GM12878 (cell line): Measurements from ENCODE around the gene ABR. TPM values are rescaled to one million over a fixed set of nuclear protein-coding genes. Genes with fewer than 3 reads are reported as not detected.
A peak's percentile ranks its signal among the peaks of the same experiment; 100 is the strongest.

Experiments used
- ATAC-seq: fragments of 200-7000 bp; cut with Tn5 transposase; 3 replicates; pipeline ENCODE4 v1.9.1; 2020; ENCODE audit warnings: mild to moderate bottlenecking, moderate library complexity
- BruUV-seq: library from RNA; stranded (reverse); fragments of 400-500 nt; replicated peaks from 2 replicates; lab custom pipeline; 2021; lab: Mats Ljungman, UMichigan
- CTCF ChIA-PET: fragments of 300-600 bp; sonication (Branson Sonifier 250); formaldehyde crosslinking; extraction: SDS; loops from one replicate; lab custom pipeline; 2021; ENCODE audit warnings: inconsistent platforms; lab: Yijun Ruan, JAX
- POLR2A ChIA-PET: fragments of 350-600 bp; formaldehyde crosslinking; extraction: SDS; loops from one replicate; lab custom pipeline; 2021; ENCODE audit warnings: inconsistent platforms; lab: Charles Lee
- RAD21 ChIA-PET: fragments of 300-600 bp; sonication (Branson Sonifier 250); formaldehyde crosslinking; loops from one replicate; lab custom pipeline; 2023; ENCODE audit warnings: antibody characterized with exemption; ENCODE audit not compliant: unreplicated experiment; lab: Charles Lee
- SMC1A ChIA-PET: fragments of 300-600 bp; sonication (Branson Sonifier 250); formaldehyde crosslinking; loops from one replicate; lab custom pipeline; 2023; ENCODE audit not compliant: unreplicated experiment, uncharacterized antibody; lab: Charles Lee
- DNase-seq: peaks from one replicate; pipeline ENCODE4 v3.0.0-alpha.2; 2011; ENCODE audit warnings: low read depth, low spot score
- FAIRE-seq: peaks from 3 replicates; lab custom pipeline; 2011; peaks lifted over from hg19 to GRCh38; lab: Jason Lieb, UNC
- H2AFZ ChIP-seq: 2 replicates; pipeline ENCODE4 v1.6.0; 2011; ENCODE audit warnings: low read depth, low read length, control low read depth; ENCODE audit not compliant: control insufficient read depth
- H3K27ac ChIP-seq: 2 replicates; pipeline ENCODE4 v1.5.1; 2011; ENCODE audit warnings: control low read depth; ENCODE audit not compliant: control insufficient read depth, insufficient read depth
- H3K27me3 ChIP-seq, 2 experiments: replicated peaks in 1 of 2; 2 replicates each; pipeline versions ENCODE4 v1.6.0 to v1.6.1; 2011; ENCODE audit warnings: low read length in 1 of 2; ENCODE audit not compliant: control insufficient read depth in 2 of 2, insufficient read depth in 2 of 2
- H3K36me3 ChIP-seq, 2 experiments: 2 replicates each; pipeline ENCODE4 v1.5.1; 2011; ENCODE audit warnings: low read length in 1 of 2; ENCODE audit not compliant: control insufficient read depth in 2 of 2, insufficient read depth in 2 of 2
- H3K4me1 ChIP-seq: 2 replicates; pipeline ENCODE4 v1.6.1; 2011; ENCODE audit warnings: mild to moderate bottlenecking, low read length, moderate library complexity, mixed read lengths; ENCODE audit not compliant: control insufficient read depth, insufficient read depth
- H3K4me2 ChIP-seq: 2 replicates; pipeline ENCODE4 v1.6.0; 2011; ENCODE audit warnings: control low read depth; ENCODE audit not compliant: control insufficient read depth, insufficient read depth
- H3K4me3 ChIP-seq: fragments of 200-600 bp; sonication (generic); 2 replicates; pipeline ENCODE4 v1.5.1; 2016
- H3K79me2 ChIP-seq: 2 replicates; pipeline ENCODE4 v1.6.0; 2011; ENCODE audit warnings: low read length; ENCODE audit not compliant: control insufficient read depth, insufficient read depth
- H3K9ac ChIP-seq: 2 replicates; pipeline ENCODE4 v1.8.0; 2011; ENCODE audit warnings: low read length, control low read depth, mixed read lengths; ENCODE audit not compliant: control insufficient read depth, insufficient read depth
- H3K9me3 ChIP-seq: replicated peaks from 3 replicates; pipeline ENCODE4 v1.5.1; 2011; ENCODE audit warnings: mild to moderate bottlenecking, low read length; ENCODE audit not compliant: control insufficient read depth, insufficient read depth
- H4K20me1 ChIP-seq: 2 replicates; pipeline ENCODE4 v1.6.0; 2011; ENCODE audit not compliant: control insufficient read depth, insufficient read depth
- BCL11A ChIP-seq: IDR thresholded peaks from 2 replicates; pipeline ENCODE4 v1.6.1; 2011; ENCODE audit warnings: low read depth, low read length
- CBX3 ChIP-seq: fragments of 200-600 bp; sonication (generic); IDR thresholded peaks from 2 replicates; pipeline ENCODE4 v1.6.1; 2016; ENCODE audit warnings: low read depth, borderline replicate concordance
- CREM ChIP-seq: IDR thresholded peaks from 2 replicates; pipeline ENCODE4 v1.6.1; 2014; ENCODE audit warnings: antibody characterized with exemption, low read depth
- ESRRA ChIP-seq: IDR thresholded peaks from 2 replicates; pipeline ENCODE4 v1.6.1; 2012; ENCODE audit warnings: mild to moderate bottlenecking, low read length, improper control_type of control experiment
- NR2F1 ChIP-seq: fragments of 450-650 bp; conservative IDR thresholded peaks from 2 replicates; pipeline ENCODE4 v1.6.1; 2017; ENCODE audit warnings: mild to moderate bottlenecking
- POLR2A ChIP-seq: IDR thresholded peaks from 2 replicates; pipeline ENCODE4 v1.6.1; 2011; ENCODE audit warnings: low read depth, mild to moderate bottlenecking, low read length
- POLR2AphosphoS5 ChIP-seq: IDR thresholded peaks from 2 replicates; pipeline ENCODE4 v1.6.1; 2011; ENCODE audit warnings: mild to moderate bottlenecking, low read length, inconsistent platforms
- RAD21 ChIP-seq: IDR thresholded peaks from 2 replicates; pipeline ENCODE4 v1.6.1; 2011; ENCODE audit warnings: mild to moderate bottlenecking, low read depth, low read length, moderate library complexity; ENCODE audit not compliant: insufficient read depth
- WGBS: methylation state at CpG from one replicate; pipeline ENCODE4 v1.1.6; 2016; ENCODE audit warnings: low lambda C conversion rate; ENCODE audit not compliant: insufficient replicate concordance, insufficient coverage; ENCODE audit errors: missing lambda C conversion rate; 5-methylcytosine and 5-hydroxymethylcytosine counted together
- in situ Hi-C: fragments of 300-500 bp; cut with MboI; formaldehyde crosslinking; loops from 9 replicates; pipeline ENCODE4 v1.14.3; 2018; ENCODE audit warnings: mixed read lengths
- intact Hi-C: fragments of 100-400 bp; cut with micrococcal nuclease; formaldehyde crosslinking; loops from one replicate; pipeline ENCODE4 v1.14.2; 2022; ENCODE audit not compliant: unreplicated experiment
- polyA plus RNA-seq, 11 experiments: library from polyadenylated mRNA; depleted of rRNA in 4 of 11; unstranded in 6 of 11; stranded (reverse) in 5 of 11; fragments of >200 nt; fragmentation: Nextera tagmentation in 4 of 11; fragmentation: Illumina TruSeq in 1 of 11; extraction: Ambion mirVana in 4 of 11; extraction: Trizol in 1 of 11; gene quantifications; 1 replicate in 1 of 11; 2 replicates in 10 of 11; pipeline versions ENCODE4 v1.2.1 to v1.2.3, GENCODE V29; 2011 to 2016; ENCODE audit warnings: inconsistent platforms in 2 of 11, missing spikeins in 2 of 11, low read depth in 1 of 11
- total RNA-seq, 4 experiments: library from RNA; depleted of rRNA in 3 of 4; stranded (reverse); fragments of >200 nt in 3 of 4; fragmentation: Illumina TruSeq in 1 of 4; extraction: Trizol in 1 of 4; gene quantifications; 2 replicates each; pipeline versions ENCODE4 v1.2.1 to v1.2.3, GENCODE V29; 2013 to 2021

Gene ABR
- total and polyA plus RNA-seq, 10 of the 15 experiments (the other 5 are each of a cell fraction or from before 2014, with no cell fraction given): 1.4 to 112 (median 30.0) TPM

DNA sequence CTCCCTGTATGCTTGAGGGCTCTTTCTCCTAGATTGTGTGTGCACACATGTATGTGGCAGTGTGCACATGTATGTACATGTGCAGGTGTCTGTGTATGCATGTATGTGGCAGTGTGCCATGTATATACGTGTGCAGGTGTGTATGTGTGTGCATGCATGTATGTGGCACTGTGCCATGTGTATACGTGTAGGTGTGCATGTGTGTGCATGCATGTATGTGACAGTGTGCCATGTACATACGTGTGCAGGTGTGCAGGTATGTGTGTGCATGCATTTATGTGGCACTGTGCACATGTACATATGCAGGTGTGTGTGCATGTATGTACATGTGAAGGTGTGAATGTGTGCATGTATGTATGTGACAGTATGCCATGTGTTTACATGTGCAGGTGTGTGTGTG lies 46.5 kb upstream of the ABR start:
- TF ChIP-seq ESRRA: no peak
- TF ChIP-seq POLR2A: peak; percentile 43
- TF ChIP-seq POLR2AphosphoS5: peak; percentile 43; the same call in 1 of the 2 replicates
- H3K36me3 ChIP-seq: peaks cover 6 to 18% of the 10 kb centered on the region in 2 experiments
- no peaks in the 10 kb centered on the region for H3K9me3 ChIP-seq
- RAD21 ChIA-PET: interaction anchor here (5.1 kb wide), 1 partner anchor 28 kb away, joined by 50 read pairs; no protein-coding TSS in a partner anchor
- SMC1A ChIA-PET: interaction anchor here (0.9 to 3.5 kb wide), 5 partner anchors 10 to 45 kb away, joined by 3 to 17 read pairs (median 4); no protein-coding TSS in a partner anchor
- intact Hi-C loops (loop anchor here (5.0 kb wide), 1 partner anchor 44 kb away; no protein-coding TSS in a partner anchor), in situ Hi-C loops (no loop called here)
- CTCF ChIA-PET: interaction anchor here (3.2 to 3.3 kb wide), 2 partner anchors 10 to 13 kb away, joined by 13 to 23 read pairs; no protein-coding TSS in a partner anchor
- WGBS: 85% methylated on average over 3 of the region's 3 CpGs
- peak overlapping the region; percentile 63; the same call in 1 of the 2 replicates for H3K4me2 ChIP-seq
- H3K27ac ChIP-seq: no peak overlapping the region
- peaks cover 74% of the 10 kb centered on the region for H3K79me2 ChIP-seq
- 0 out of 2 replicates have a peak overlapping the region, but pooled peaks have one; percentile 5 for H3K4me3 ChIP-seq
- no peak overlapping the region for H3K9ac ChIP-seq
- H3K4me1 ChIP-seq: peaks cover 13% of the 10 kb centered on the region
- POLR2A ChIA-PET: interaction anchor here (0.6 to 1.3 kb wide), 2 partner anchors 12 to 20 kb away, joined by 3 to 4 read pairs; no protein-coding TSS in a partner anchor
- H3K27me3 ChIP-seq: no peaks in the 10 kb centered on the region
- ATAC-seq: no peak
- FAIRE-seq: no peak
- no peak for DNase-seq
- no peak overlapping the region for H2AFZ ChIP-seq
- no TSS peak for BruUV-seq
- no peaks in the 10 kb centered on the region for H4K20me1 ChIP-seq

DNA sequence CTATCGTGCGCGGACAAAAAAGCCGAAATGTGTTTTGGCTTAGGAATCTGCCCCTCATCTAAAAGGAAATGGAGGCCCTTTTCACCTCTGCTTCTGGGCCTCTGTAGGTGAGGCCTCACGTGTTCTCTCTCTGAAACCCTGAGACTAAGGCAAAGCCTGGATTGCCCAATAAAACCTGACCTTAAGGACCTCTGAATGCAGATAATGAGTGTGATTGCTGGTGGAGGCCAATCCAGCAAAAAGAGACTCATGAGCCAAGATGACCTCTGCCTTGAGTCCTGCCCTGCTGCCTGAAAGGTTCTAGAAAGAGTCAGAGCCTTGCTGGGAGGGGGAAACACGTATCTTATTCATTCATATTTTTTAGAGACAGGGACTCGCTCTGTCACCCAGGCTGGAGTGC lies 44.5 kb upstream of the ABR start:
- H2AFZ ChIP-seq: no peak overlapping the region
- peaks cover 8% of the 10 kb centered on the region for H3K4me1 ChIP-seq
- 0 out of 2 replicates have a peak overlapping the region, but pooled peaks have one; percentile 33 for H3K4me2 ChIP-seq
- peaks cover 83% of the 10 kb centered on the region for H3K79me2 ChIP-seq
- peaks cover 6 to 18% of the 10 kb centered on the region in 2 experiments for H3K36me3 ChIP-seq
- no peak for TF ChIP-seq RAD21
- 0 out of 2 replicates have a peak, but pooled peaks have one; percentile 14 for TF ChIP-seq NR2F1
- TF ChIP-seq BCL11A: no peak
- TF ChIP-seq CREM: no peak
- TF ChIP-seq CBX3: no peak
- RAD21 ChIA-PET: no interaction called here
- FAIRE-seq (no peak), ATAC-seq (no peak), DNase-seq (no peak)
- no peaks in the 10 kb centered on the region for H4K20me1 ChIP-seq
- in situ Hi-C loops (no loop called here), intact Hi-C loops (no loop called here)
- BruUV-seq: no TSS peak
- CTCF ChIA-PET: no interaction called here
- peak overlapping the region; percentile 33; the same call in 1 of the 2 replicates for H3K27ac ChIP-seq
- H3K9ac ChIP-seq: no peak overlapping the region
- H3K4me3 ChIP-seq: no peak overlapping the region
- POLR2A ChIA-PET: no interaction called here
- WGBS: 79% methylated on average over 7 of the region's 7 CpGs
- H3K9me3 ChIP-seq: no peaks in the 10 kb centered on the region; the same call in 2 of the 3 replicates
- H3K27me3 ChIP-seq: no peaks in the 10 kb centered on the region
- SMC1A ChIA-PET: no interaction called here
